Femur (tissue), 1 donor: ENCODE data around the gene DUS3L.
"Not testable (repeated sequence)": the region's sequence is repeated elsewhere in the genome, so short reads cannot be mapped to it uniquely, and the experiment has no call there.

ENCODE experiments used
- DNase-seq: peaks from one replicate; pipeline ENCODE4 v3.0.0-alpha.2; 2017

DUS3L gene

DNA sequence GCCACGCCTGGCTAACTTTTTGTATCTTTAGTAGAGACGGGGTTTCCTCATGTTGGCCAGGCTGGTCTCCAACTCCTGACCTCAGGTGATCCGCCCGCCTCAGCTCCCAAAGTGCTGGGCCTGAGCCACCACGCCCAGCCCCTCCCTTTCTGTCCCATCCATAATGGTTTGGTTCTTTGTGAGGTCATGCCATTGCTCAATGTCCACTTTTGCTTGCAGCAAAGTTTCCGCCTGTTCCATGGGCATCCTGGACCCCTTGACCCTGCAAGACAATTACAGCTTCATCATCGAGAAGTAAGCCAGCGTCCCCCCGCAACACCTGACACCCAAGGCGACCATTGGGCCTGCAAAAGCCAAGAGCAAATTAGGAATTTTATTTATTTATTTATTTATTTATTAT, 23.0 kb downstream of the DUS3L start:
- DNase-seq: no peak

DNA sequence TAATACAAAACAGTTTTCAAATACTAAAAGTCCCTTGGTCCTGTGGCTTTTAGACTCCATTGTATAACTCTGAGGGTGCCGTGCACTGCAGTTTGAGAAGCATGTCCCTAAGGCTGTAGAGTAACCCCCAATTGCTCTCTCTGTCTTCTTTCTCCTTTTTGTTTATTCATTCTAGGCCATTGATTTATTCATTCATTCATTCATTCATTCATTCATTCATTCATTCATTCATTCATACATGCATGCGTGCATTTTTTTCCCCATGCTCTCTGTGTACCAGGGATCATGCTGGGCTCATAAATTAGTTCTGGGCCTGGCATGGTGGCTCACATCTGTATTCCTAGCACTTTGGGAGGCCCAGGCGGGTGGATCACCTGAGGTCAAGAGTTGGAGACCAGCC, 25.7 kb downstream of the DUS3L start:
- no peak for DNase-seq

- DNase-seq: no peak
Observed at GRCh38 chr19:5762608-5763217, 28.2 kb downstream of the DUS3L start.

DNA sequence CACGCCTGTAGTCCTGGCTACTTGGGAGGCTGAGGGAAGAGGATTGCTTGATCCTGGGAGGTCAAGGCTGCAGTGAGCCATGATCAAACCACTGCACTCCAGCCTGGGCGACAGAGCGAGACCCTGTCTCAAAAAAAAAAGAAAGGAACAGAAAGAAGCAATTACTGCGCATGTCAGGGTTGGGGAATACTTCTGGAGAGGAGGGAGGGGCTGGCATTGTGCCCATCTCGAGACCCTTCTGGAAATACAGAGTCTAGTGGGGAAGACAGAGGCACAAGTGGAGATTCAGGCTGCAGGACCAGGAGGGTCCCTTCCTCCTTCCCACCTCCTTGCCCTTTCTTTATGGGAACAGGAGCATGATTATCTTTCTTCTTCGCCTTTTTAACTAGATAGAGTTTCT, 37.2 kb downstream of the DUS3L start:
- DNase-seq: no peak

- DNase-seq: no peak
Observed at GRCh38 chr19:5751709-5752108, 39.3 kb downstream of the DUS3L start.

DNA sequence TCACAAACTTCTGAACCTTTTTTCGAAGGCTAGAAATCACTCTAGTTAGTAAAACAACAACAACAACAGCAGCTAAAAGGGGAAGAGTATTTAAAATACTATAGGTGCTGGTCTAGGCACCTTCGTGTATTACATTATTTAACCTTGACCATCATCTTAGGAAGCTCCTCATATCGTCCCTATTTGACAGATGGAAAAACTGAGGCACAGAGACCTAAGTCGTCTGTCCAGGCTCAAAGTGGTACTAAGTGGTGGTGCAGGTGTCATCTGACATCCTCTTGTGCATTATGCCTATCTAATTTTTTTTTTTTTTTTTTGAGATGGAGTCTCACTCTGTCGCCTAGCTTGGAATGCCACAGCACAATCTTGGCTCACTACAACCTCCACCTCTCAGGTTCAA, 41.5 kb downstream of the DUS3L start:
- no peak for DNase-seq

DNA sequence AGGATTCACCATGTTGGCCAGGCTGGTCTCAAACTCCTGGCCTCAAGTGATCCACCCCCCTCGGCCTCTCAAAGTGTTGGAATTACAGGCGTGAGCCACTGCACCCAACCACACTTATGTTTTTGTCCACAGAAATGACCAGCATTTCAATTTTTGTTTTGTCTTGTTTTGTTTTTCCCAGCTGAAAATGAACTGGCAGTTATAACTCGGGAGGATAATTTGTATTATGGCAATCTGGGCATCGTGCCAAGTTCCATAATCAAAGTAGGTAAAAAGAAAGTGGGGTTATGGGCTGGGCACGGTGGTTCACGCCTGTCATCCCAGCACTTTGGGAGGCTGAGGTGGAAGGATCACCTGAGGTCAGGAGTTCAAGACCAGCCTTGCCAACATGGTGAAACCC, 42.0 kb downstream of the DUS3L start:
- not testable (repeated sequence) for DNase-seq

DNA sequence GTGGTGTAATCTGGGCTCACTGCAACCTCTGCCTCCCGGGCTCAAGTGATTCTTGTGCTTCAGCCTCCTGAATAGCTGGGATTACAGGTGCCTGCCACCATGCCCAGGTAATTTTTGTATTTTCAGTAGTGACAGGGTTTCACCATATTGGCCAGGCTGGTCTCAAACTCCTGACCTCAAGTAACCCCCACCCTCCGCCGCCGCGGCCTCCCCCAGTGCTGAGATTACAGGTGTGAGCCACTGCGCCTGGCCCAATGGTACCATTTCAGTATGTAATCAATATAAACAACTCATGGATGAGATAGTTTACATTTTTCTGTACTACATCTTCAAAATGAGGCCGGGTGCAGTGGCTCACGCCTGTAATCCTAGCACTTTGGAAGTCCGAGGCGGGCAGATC, 46.0 kb downstream of the DUS3L start:
- DNase-seq: not testable (repeated sequence)

GRCh38 chr19:5743630-5744029, 47.3 kb downstream of the DUS3L start:
- DNase-seq: no peak

DNA sequence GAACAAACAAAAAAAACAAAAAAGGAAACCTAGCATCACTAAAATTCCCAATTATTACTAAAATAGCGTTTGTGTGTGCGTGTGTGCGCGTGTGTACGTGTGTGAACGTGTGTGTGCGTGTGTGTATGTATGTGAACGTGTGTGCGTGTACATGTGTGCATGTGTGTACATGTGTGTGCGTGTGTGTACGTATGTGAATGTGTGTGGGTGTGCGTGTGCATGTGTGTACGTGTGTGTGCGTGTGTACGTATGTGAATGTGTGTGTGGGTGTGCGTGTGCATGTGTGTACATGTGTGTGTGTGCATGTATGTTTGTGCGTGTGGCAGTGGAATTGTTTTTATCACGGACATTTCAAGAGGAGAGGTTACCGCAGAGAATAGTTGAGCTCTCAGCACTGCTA, 48.9 kb downstream of the DUS3L start:
- no peak for DNase-seq

GRCh38 chr19:5738423-5738822, 52.5 kb downstream of the DUS3L start:
- no peak for DNase-seq
